GM19452 (cell line): ENCODE measurements around the gene NONO.
"Not testable (repeated sequence)": the region's sequence is repeated elsewhere in the genome, so short reads cannot be mapped to it uniquely, and the experiment has no call there.

ENCODE experiments used
- ATAC-seq: cut with Tn5 transposase; IDR thresholded peaks from one replicate; pipeline ENCODE4 v1.9.1; 2021; ENCODE audit not compliant: unreplicated experiment

The NONO gene

GRCh38 chrX:71283403-71284143 is at the start of gene NONO:
NONO (plus strand) TSS chrX:71283635; CDS start chrX:71290638, 7,003 bp downstream.
- peak; percentile 84 for ATAC-seq

- ATAC-seq, result no peak
Observed at GRCh38 chrX:71235482-71235881, 48.0 kb upstream of the NONO start.

GRCh38 chrX:71236836-71237235 is 46.6 kb upstream of the NONO start:
- ATAC-seq, result no peak

- no peak for ATAC-seq
Observed at GRCh38 chrX:71239781-71240180, 43.7 kb upstream of the NONO start.

- ATAC-seq, result no peak
Observed at GRCh38 chrX:71241301-71241700, 42.1 kb upstream of the NONO start.

- no peak for ATAC-seq
Observed at GRCh38 chrX:71244359-71245128, 38.9 kb upstream of the NONO start.

- no peak for ATAC-seq
Observed at GRCh38 chrX:71245159-71245558, 38.3 kb upstream of the NONO start.

GRCh38 chrX:71250841-71251240 is 32.6 kb upstream of the NONO start:
- ATAC-seq, result no peak

GRCh38 chrX:71251466-71251973 is 31.9 kb upstream of the NONO start:
- no peak for ATAC-seq

GRCh38 chrX:71252221-71252620 is 31.2 kb upstream of the NONO start:
- ATAC-seq, result no peak

- no peak for ATAC-seq
Observed at GRCh38 chrX:71253253-71254091, 30.0 kb upstream of the NONO start.

- peak; percentile 83 for ATAC-seq
Observed at GRCh38 chrX:71254092-71254963, 29.1 kb upstream of the NONO start, which contains the start of gene ZMYM3. ZMYM3 (minus strand) TSS chrX:71254140; CDS start chrX:71253255, 885 bp downstream.

- no peak for ATAC-seq
Observed at GRCh38 chrX:71256051-71256450, 27.4 kb upstream of the NONO start.

- ATAC-seq, result no peak
Observed at GRCh38 chrX:71256856-71257255, 26.6 kb upstream of the NONO start.

GRCh38 chrX:71268624-71269023 is 14.8 kb upstream of the NONO start:
- not testable (repeated sequence) for ATAC-seq

GRCh38 chrX:71269801-71270395 is 13.5 kb upstream of the NONO start:
- no peak for ATAC-seq

GRCh38 chrX:71272313-71272712 is 11.1 kb upstream of the NONO start:
- not testable (repeated sequence) for ATAC-seq

GRCh38 chrX:71281300-71281699 is 2.1 kb upstream of the NONO start:
- ATAC-seq, result not testable (repeated sequence)

GRCh38 chrX:71282514-71283402 is 677 bp upstream of the NONO start:
- ATAC-seq, result peak; percentile 36
